Measurements from ENCODE around the gene OGFR.

GRCh38 chr20:62766071-62766450 is 38.6 kb upstream of the OGFR start:
- no peak for TF ChIP-seq CTCF (IDR thresholded peaks at IDR 0.05; ENCODE audit: low read depth, low read length, poor library complexity, severe bottlenecking)
- TF ChIP-seq EZH2phosphoT487 (IDR thresholded peaks at IDR 0.05; ENCODE audit: borderline replicate concordance, low read length), result no peak

Measured in DOHH2 (cell line).